HL-60/S4 treated with phorbol 12-myristate 13-acetate at 8.2 ng/mL for 4 days and 3 days (cell line): Measurements from ENCODE around the gene MARCHF6.
"Not testable (repeated sequence)": the region's sequence is repeated elsewhere in the genome, so short reads cannot be mapped to it uniquely, and the experiment has no call there.

Experiments used
- in situ Hi-C: fragments of 300-500 bp; cut with MboI; formaldehyde crosslinking; loops from 2 replicates; pipeline ENCODE4 v1.15.0; 2022; ENCODE audit warnings: low sequenced_read_pairs

Gene MARCHF6

DNA sequence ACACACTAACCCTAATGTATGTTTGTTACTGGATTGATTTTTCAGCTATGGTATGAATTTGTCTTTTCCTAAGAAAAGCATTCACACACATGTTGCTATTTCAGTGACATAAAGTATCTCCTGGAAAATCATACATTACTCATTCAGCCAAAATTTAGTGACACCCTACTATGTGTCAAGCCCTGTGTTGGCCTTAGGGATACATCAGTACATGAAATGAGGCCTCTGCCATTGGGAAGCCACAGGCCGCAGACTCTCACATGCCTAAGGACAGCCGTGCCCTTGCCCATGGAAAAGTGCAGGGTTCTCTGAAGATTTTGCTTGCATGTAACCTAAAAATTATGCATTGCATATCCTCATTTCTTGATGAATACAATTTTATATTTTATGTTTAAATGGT is 5.2 kb upstream of the MARCHF6 start:
- in situ Hi-C loops = no loop called here

DNA sequence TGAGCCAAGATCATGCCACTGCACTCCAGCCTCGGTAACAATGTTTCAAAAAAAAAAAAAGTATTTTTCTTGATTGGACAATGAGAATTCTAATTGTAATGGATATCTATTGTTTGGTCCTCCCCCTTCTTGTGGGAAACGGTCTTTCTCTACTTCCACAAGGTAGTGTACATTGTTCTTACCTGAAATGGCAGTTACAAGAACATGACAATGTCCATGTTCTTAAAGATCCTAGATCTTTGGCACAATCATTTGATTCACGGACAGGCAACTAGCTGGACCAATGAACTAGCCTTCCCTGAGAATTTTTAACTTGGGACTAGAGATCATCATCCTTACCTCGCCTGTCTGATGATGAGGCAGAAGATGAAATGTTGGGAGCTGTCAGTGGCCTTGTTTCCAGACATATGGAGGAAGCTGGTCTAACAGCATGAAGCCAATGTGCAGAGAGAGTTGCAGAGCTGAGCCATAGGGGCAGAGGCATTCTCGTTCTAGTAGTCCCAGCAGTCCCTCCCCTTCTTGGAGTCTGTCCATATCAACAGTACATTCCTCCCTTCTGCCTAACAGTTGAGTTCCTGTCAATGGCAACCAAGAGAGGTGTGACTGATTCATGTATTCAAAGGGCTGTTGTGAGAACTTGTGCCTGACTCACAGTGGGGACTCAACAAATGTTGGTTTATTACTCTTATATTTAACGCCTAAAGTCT is 2.1 kb upstream of the MARCHF6 start:
- in situ Hi-C loops = no loop called here

- in situ Hi-C loops = no loop called here
Observed at GRCh38 chr5:10351919-10352318, 1.6 kb upstream of the MARCHF6 start.

GRCh38 chr5:10352430-10353240 is 860 bp upstream of the MARCHF6 start:
- in situ Hi-C loops = no loop called here

DNA sequence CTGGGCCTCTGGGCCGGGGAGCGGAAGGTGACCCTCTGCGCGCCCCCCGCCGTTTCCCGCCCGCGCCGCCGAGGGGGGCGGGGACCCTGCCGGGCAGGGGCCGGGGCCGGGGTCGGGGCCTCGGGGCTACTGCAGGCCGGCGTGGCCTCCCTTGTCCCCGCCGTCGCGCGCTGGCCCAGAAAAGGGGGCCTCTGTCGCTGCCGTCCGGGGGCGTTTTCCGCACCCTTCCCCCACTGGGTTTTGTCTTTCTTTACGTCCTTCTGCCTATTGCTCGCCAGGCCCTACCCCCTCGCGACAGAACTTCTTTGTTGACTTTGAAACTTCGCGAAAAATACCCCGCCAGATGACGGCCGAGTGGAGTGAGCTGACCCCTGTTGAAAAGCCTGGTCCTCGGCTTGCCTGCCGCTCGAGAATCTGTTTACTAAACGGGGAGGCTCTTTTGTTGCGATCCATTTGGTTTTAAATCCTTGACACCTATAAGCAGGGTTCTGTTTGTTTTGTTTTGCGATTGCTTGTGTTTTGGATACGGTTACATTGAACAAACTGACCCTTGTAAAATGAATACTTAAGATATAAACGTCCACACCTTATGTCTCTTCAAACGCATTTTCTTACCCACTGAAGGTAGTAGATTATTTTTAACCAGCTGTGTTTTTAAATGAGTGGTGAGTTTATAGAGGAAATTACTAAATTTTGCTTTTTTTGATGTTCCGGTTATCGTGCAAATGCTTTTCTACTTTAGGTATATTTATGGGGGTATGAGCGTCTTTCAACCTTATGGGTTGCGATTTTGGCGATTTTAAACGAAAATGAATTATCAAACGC is 765 bp downstream of the MARCHF6 start:
- in situ Hi-C loops = no loop called here

- in situ Hi-C loops = no loop called here
Observed at GRCh38 chr5:10355071-10355889, 1.8 kb downstream of the MARCHF6 start.

- in situ Hi-C loops = no loop called here
Observed at GRCh38 chr5:10358999-10359398, 5.5 kb downstream of the MARCHF6 start.

DNA sequence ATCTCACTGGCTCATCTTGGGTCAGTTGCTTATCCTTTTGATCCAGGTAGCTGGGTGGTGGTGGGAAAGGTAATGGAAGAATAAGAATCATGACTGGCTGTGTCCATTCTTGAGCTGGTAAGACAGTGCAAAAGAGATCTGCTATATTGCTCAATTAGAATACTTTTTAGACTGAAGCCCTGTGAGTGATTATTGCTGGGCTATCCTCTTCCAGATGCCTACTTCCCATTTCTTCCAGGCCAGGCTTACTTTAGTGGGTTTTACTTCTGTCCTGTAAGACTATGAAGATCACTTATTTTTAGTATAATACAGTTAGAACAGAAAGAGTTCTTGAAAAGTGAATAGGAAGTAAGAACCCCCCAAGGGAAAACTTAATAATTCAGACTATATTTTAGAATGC is 7.2 kb downstream of the MARCHF6 start:
- in situ Hi-C loops = no loop called here

GRCh38 chr5:10363519-10364185 is 10.2 kb downstream of the MARCHF6 start:
- in situ Hi-C loops = no loop called here

DNA sequence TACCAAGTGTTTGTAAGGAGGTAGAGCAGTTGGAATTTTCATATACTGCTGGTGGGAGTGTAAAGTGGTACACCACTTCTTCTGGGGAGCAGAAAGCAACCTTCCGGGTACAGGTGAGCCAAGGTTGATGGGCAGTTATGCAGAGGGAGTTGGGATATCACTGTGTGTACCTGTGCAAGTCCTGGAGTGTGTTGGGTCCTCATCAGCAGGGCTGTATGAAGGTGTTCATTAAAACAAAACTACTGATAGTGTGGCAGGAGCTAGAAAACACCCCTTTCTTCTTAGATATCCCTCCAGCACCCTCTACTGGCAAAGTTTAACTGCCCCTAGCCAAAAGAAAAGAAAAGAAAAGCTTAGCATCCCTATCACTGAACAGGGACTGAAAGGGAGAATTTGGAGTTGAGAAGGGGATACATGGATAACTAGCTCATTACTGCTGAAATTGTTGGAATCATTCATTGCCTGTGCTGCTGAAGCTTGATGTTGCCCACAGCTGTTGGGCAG is 10.7 kb downstream of the MARCHF6 start:
- in situ Hi-C loops = no loop called here

- in situ Hi-C loops = no loop called here
Observed at GRCh38 chr5:10365782-10366181, 12.3 kb downstream of the MARCHF6 start.

DNA sequence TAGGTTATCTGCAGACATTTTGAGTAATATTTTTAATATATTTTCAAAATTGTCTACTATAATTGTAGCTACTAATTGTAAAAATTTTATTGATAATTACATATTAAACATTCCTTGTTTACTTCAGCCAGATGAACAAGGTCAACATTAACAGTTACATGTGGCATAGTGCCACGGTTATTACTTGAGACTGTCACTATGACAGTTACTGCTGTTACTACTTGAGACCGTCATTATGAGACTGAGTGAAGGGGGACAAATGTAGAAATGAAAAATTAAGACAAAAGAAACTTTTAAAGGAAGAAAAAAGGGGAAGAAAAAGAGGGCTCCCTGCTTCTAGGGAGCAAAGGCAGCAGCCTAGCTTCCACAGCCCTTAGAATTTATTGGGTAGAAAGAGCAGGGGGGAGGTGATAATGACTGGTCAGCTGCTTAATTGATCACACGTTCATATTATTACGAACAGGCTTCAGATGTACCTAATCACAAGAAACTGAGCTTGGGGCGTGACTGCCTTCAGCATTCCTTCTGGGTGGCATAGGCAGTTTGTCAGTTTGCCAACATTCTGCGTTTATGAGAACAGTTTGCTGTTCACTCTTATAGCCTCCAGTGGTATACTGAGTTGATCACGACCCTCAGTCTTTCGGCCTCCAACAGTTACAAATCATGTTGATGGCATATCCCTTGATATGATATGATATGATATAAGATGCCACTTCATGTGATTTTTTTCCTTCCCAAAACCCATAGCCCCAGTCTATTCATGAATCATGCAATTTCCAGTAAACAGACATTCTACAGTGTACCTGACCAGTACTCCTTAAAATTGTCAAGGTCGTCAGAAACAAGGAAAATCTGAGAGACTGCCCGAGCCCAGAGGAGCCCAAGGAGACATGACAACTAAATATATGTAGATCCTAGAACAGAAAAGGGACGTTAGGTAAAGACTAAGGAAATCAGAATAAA is 13.1 kb downstream of the MARCHF6 start:
- in situ Hi-C loops = no loop called here

DNA sequence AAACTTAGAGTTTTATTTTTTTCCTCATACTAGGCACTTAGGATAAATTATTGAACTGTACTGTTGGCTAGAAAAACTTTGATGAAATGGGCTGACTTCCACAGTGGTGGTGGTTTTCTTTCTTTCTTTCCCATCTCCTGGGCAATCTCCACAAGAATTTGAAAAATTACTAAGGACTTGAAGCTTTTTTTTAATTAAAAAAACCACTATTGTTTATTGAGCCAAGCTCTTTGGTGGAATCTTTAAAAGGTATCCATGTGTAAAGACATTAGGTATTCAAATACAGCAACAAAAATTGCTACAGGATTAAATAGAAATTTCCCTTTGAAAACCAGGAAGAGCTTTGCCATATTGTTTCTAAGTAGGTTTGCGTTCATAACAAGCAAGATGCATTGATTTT is 14.1 kb downstream of the MARCHF6 start:
- in situ Hi-C loops = no loop called here

DNA sequence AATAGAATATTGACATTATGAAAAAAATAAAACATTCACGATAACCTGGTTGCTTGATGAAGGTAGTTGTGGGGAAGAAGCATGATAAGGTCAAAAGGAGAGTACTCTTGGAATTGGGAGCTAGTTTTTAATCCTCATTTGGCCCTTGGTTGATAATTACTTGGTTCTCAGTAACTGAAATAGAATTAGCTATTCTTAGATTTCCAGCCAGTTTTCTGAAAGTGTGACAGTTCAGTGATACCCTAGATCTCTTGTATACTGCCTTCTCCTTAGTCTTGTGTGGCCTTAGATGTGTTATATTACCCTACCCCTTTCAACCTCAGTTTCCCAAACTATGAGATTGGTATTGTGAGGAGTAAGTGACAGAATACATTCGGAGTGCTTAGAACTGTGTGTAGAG is 17.4 kb downstream of the MARCHF6 start:
- in situ Hi-C loops = no loop called here

- in situ Hi-C loops = not testable (repeated sequence)
Observed at GRCh38 chr5:10371369-10371768, 17.9 kb downstream of the MARCHF6 start.

- in situ Hi-C loops = no loop called here
Observed at GRCh38 chr5:10372726-10373709, 19.5 kb downstream of the MARCHF6 start.
